ENCODE results near the gene CDC42SE2.

CDC42SE2 gene, protein sequence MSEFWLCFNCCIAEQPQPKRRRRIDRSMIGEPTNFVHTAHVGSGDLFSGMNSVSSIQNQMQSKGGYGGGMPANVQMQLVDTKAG

DNA sequence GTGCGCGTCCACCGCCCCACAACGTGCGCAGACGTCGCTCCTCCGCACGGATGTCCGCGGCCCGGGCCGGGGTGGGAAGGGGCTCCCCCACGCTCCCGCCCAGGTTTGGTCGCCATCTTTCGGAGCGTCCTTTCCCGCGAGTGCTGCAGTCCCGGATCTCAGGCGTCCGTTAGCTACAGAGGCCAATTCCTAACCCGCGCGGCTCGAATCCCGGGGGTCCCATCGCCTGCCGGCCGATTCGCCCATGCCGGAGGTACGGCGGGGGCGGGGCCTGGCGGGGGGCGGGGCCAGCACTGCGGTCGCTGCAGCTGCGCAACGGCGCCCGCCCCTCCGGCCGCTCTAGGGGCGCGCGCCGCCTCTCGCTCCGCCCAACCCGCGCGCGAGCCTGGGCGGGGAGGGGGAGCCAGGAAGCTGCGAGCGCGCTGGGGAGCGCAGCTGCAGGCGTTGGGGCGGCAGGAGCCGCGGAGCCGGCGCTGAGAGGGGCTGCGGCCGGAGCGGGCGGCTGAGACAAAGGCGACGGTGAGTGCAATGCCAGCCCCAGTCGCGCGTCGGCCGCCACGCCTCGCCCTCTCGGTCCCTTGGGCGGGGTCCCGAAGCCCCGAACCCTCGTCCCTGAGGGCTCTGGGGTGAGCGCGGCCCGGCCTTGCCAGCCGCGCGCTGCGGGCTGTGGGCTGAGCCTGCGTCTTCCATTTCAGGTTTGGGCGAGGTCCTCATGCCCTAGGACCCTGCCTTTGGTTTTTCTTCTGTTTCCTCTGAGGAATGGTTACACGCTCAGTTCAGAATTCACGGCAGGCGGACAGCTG is at the start of gene CDC42SE2:
TSS of gene CDC42SE2 (plus strand) at position 406 of the 803 bp plus-strand sequence. CDS start 95,441 bp downstream, outside the sequence.
- DNase-seq = peak; percentile 22

DNA sequence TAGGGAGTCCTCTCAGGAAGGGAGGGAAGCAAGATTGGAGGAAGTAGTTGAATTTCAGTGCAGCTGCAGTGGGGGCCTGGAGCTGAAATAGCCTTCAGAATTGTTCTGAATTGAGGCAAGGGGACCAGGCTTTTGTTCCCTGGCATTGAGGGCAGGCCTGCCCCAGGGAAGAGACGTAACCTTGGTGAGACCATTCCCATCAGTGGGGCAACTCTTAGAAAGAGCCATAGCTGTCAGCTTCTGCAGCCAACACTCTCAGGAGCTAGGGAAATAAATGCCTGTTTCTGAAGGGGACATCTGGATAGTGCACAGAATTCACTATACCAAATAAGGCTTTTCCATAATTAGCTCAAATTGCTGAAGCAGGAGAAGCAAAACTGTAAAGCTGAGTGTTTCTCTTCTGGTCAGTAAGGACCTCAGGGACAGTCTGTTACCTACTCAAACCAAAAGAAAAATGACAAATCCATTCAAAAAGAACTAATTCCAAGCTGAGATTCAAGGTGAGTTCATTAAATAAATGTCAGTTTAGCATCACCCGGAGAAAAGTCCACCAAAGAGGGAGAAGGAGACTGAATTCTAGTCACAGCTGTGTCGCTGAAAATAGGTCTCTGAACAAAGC is 49.1 kb upstream of the CDC42SE2 start:
- DNase-seq = no peak

DNA sequence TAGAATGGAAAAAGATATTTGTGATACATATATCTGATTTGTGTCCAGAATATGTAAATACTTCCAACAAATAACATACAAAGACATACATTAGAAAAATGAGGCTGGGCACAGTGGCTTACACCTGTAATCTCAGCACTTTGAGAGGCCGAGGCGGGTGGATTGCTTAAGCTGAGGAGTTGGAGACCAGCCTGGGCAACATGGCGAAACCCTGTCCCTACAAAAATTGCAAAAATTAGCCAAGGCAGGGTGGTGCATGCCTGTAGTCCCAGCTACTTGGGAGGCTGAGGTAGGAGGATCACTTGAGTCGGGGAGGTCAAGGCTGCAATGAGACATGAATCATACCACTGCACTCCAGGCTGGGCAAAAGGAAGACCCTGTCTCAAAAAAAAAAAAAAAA is 46.1 kb upstream of the CDC42SE2 start:
- no peak for DNase-seq

- DNase-seq = no peak
Observed at GRCh38 chr5:131218392-131218791, 45.5 kb upstream of the CDC42SE2 start.

- no peak for DNase-seq
Observed at GRCh38 chr5:131220566-131220965, 43.3 kb upstream of the CDC42SE2 start.

GRCh38 chr5:131221008-131221703 is 42.7 kb upstream of the CDC42SE2 start:
- no peak for DNase-seq

GRCh38 chr5:131221888-131222287 is 42.0 kb upstream of the CDC42SE2 start:
- DNase-seq = no peak

DNA sequence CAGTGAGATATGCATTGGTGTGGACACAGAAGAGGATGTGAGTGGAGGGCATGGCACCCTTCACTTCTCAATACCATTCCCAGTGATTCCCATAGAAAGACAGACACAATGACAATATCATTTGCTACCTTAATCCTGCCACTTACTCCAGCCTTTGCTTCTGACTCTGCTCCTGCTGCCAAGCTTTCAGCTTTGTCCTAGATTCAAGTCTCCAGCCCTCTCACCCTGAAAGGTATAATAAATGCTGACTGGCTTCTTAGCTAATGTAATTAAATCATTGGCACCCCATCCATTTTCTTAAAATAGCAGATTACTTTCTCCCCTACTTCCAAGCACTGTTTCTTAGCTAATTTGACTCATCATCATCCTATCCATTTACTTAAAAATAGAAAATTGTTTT is 41.1 kb upstream of the CDC42SE2 start:
- no peak for DNase-seq

DNA sequence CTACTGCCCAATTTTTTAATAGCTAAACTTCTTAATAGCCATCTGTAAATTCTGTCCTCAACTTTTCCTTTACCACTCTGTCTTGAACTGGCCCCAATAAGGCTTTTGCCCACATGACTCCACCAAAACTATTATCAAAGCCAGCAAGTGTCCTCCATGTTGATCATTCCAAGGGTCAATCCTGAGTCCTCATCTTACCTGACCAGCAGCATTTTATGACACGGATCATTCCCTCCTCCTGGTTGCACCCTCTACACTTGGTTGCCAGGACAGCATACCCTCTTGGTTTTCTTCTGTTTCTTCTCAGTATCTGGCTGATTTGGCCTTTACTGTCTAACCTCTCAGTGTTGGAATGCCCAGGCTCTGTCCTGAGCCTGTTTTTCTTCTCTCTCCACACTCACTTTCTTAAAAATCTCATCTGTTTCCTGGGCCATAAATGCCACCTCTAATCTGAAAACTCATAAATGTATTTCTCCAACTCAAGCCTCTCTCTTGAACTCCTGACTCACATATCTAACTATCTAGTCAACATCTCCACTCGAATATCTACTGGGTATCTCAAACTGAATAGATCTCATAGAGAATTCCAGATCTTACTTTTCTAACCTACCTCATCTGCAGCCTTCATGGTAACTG is 40.0 kb upstream of the CDC42SE2 start:
- no peak for DNase-seq

- no peak for DNase-seq
Observed at GRCh38 chr5:131224387-131225201, 39.3 kb upstream of the CDC42SE2 start.

- DNase-seq = no peak
Observed at GRCh38 chr5:131225282-131225974, 38.4 kb upstream of the CDC42SE2 start.

DNA sequence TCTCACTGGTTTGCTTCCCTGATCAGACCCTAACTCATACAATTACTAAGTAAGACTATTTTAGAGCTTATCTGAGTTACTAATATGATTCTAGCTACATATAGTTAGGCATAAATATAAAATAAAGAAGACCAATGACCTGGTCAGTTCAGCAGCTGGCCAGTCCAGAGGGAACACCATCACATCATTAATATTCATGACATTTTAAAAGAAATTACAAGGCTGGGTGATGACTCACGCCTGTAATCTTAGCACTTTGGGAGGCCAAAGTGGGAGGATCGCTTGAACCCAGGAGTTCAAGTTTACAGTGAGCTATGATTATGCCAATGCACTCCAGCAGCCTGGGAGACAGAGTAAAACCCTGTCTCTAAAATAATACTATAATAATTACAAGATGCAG is 37.0 kb upstream of the CDC42SE2 start:
- DNase-seq = no peak

- no peak for DNase-seq
Observed at GRCh38 chr5:131228646-131229045, 35.2 kb upstream of the CDC42SE2 start.

DNA sequence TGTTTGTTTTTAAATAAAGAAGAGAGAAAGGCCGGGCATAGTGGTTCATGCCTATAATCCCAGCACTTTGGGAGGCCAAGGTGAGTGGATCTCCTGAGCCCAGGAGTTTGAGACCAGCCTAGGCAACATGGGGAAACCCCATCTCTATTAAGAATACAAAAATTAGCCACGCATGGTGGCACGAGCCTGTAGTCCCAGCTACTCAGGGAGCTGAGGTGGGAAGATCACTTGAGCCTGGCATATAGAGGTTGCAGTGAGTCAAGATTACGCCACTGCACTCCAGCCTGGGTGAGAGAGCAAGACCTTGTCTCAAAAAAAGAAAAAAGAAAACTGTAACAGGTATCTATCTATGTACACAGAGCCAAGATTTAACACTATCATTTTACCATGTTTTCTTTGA is 34.2 kb upstream of the CDC42SE2 start:
- DNase-seq = no peak

DNA sequence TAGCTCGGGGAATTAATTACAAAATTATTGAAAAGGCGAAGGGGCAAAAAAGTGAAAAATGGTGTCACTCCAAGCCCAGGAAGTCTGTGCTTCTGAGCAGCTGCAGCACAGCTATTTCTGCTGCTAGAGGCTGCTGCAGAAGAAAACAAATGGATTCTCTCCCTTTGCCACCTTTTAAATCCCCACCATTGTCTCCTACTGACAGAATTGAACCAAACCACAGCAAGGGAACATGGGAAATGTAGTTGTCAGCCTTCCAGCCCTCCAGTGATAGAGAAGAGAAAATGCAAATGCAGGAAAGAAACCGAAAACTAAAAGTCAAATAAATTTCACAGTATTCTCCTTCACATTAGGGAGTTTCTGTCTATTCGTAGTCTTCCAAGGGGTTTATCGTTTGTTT is 33.4 kb upstream of the CDC42SE2 start:
- no peak for DNase-seq

- DNase-seq = no peak
Observed at GRCh38 chr5:131239686-131240085, 24.2 kb upstream of the CDC42SE2 start.

DNA sequence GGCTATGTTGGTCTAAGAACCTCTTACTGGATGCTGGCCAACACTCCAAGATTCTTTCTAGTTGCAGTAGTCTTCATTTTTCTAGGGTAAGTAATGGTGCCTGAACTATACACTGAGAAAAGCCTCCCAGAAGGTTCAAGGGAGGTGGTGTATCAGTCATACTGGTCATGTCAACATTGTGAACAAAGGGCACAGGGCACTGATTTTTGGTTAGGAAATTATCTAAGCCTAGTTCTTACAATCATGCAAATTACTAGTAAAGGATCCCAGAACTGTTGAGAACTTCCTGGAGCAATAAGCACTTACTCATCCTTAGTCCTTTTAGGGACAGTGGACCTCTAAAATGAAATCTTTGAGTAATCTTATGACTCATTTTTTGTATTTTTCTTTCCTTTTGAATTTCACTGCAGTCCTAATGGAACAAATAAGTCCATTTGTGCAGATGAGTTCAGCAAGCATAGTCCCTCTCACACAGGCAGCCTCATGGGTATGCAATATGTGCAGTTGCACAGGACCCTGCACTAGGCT is 21.1 kb upstream of the CDC42SE2 start:
- no peak for DNase-seq

DNA sequence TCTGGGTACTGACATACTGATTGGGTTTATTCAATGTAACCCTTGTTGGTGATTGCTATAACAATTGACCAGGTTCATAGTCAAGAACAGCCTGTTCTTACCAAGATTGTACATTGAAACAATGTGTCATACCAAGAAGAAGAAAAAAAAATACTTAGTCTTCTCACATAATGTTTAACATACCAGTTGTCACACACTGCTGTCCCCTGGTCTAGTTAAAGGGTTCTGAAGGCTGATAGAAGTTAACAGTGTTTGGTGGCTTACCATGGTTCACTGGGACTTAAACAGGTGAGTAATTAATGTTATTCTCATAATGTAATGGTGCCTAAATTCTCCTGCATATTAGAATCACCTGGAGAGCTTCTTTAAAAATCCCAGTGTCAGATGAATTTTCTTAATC is 18.5 kb upstream of the CDC42SE2 start:
- no peak for DNase-seq

DNA sequence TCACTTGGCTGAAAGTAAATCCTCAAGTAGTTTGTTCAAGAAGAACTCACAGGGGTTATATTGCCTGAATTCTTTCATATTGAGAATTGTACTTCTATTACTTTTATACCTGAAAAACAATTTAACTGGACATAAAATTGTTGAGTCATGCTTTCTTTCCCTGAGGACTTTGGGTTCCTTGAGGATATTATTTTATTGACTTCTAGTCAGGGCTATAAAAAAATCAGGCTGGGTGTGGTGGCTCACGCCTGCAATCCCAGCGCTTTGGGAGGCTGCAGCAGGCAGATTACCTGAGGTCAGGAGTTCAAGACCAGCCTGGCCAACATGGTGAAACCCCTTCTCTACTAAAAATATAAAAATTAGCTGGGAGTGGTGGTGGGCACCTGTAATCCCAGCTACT is 17.9 kb upstream of the CDC42SE2 start:
- DNase-seq = no peak

DNA sequence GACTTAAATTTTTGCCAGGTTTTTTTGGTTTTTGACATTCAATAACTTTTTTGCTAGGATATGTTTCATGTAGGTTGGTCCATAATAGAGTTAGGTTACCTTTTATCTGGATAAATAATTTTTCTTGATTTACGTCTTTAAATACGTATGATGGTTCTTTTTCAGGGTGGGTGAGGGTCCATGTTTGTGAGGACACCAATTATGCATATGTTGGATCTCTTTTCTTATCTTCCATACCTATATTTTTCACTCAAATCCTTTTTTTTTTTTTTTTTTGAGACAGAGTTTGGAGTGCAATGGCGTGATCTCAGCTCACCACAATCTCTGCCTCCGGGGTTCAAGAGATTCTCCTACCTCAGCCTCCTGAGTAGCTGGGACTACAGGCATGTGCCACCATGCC is 17.3 kb upstream of the CDC42SE2 start:
- DNase-seq = no peak

- DNase-seq = no peak
Observed at GRCh38 chr5:131250751-131251475, 12.9 kb upstream of the CDC42SE2 start.
